ENCODE measurements around the gene DTNB. TPM values are rescaled to one million over a fixed set of nuclear protein-coding genes. Genes with fewer than 3 reads are reported as not detected.
"Not testable (repeated sequence)": the region's sequence is repeated elsewhere in the genome, so short reads cannot be mapped to it uniquely, and the experiment has no call there.

Gene DTNB
- total and polyA plus RNA-seq, 2 donors (not counting 3 experiments of a cell fraction or from before 2014, with no cell fraction given): 11.5 to 17.0 TPM

- POLR2A ChIA-PET: interaction anchor here (0.6 kb wide), 1 partner anchor 107 kb away, joined by 5 read pairs; no protein-coding TSS in a partner anchor
- no TSS peak for BruUV-seq (replicated peaks)
- dilution Hi-C loops (cut with MboI; ENCODE audit: extremely low pct_ligation_motif_present, low sequenced_read_pairs): no loop called here
- FAIRE-seq (no peak), DNase-seq (ENCODE audit: low read depth, low spot score) (no peak)
- H3K9me1 ChIP-seq (replicated peaks; ENCODE audit: control insufficient read depth, extremely low read depth, insufficient read depth, low read length): no peaks in the 10 kb centered on the region
- no peak overlapping the region for H2AFZ ChIP-seq (ENCODE audit: low read depth, low read length)
- no peaks in the 10 kb centered on the region for H3K79me2 ChIP-seq (ENCODE audit: control insufficient read depth, insufficient read depth, low read length)
- CTCF ChIA-PET: interaction anchor here (0.9 to 1.8 kb wide), 3 partner anchors 9 to 40 kb away, joined by 3 to 4 read pairs (median 4); no protein-coding TSS in a partner anchor
- H4K20me1 ChIP-seq (replicated peaks; ENCODE audit: control insufficient read depth, extremely low read depth, insufficient read depth, low read length): no peaks in the 10 kb centered on the region
- H3K36me3 ChIP-seq (ENCODE audit: control insufficient read depth in 2 of 2, extremely low read depth in 1 of 2, insufficient read depth in 2 of 2, low read length in 2 of 2): no peaks in the 10 kb centered on the region
- H3K9me3 ChIP-seq (replicated peaks; ENCODE audit: control insufficient read depth, insufficient read depth, low read length): no peaks in the 10 kb centered on the region
- no peak overlapping the region for H3K4me2 ChIP-seq (ENCODE audit: insufficient read depth, low read length)
- TF ChIP-seq POLR2AphosphoS5 (IDR thresholded peaks at IDR 0.05; ENCODE audit: insufficient read depth, low read depth, low read length): no peak
- no peak overlapping the region for H3K27ac ChIP-seq (ENCODE audit: insufficient read depth, low read depth, low read length)
- H3K9ac ChIP-seq (replicated peaks; ENCODE audit: extremely low read depth, insufficient read depth, low read length): no peak overlapping the region
- intact Hi-C loops (cut with micrococcal nuclease): no loop called here
- no peak overlapping the region for H3K4me3 ChIP-seq (replicated peaks in 1 of 3; ENCODE audit: insufficient read depth in 1 of 3, low read depth in 1 of 3, low read length in 3 of 3)
- no peaks in the 10 kb centered on the region for H3K4me1 ChIP-seq (ENCODE audit: control insufficient read depth, extremely low read depth, insufficient read depth, low read length)
- no peaks in the 10 kb centered on the region for H3K27me3 ChIP-seq (ENCODE audit: control insufficient read depth in 2 of 2, insufficient read depth in 2 of 2, low read length in 2 of 2)
These were observed 121.1 kb downstream of the DTNB start for GRCh38 chr2:25552318-25552717.

- no peaks in the 10 kb centered on the region for H3K4me1 ChIP-seq (ENCODE audit: control insufficient read depth, extremely low read depth, insufficient read depth, low read length)
- TF ChIP-seq MAX (IDR thresholded peaks at IDR 0.05; ENCODE audit: insufficient read depth, insufficient read length) (no peak), MYC (IDR thresholded peaks at IDR 0.05; ENCODE audit: low read depth, low read length) (no peak), GATA2 (IDR thresholded peaks at IDR 0.05; ENCODE audit: insufficient read depth, insufficient read length, low read depth, low read length) (no peak), JUN (IDR thresholded peaks at IDR 0.05; ENCODE audit: borderline replicate concordance, insufficient read depth, insufficient read length, low read depth) (no peak), POLR2AphosphoS5 (IDR thresholded peaks at IDR 0.05; ENCODE audit: insufficient read depth, low read depth, low read length) (no peak), FOS (IDR thresholded peaks at IDR 0.05; ENCODE audit: borderline replicate concordance, insufficient read depth, low read length) (no peak), EZH2 (IDR thresholded peaks at IDR 0.05; ENCODE audit: borderline replicate concordance, low read depth, low read length, severe bottlenecking) (no peak), POLR2A (IDR thresholded peaks at IDR 0.05; ENCODE audit: low read depth, low read length) (no peak), CTCF (IDR thresholded peaks at IDR 0.05; ENCODE audit: extremely low read depth in 1 of 2, insufficient read depth in 1 of 2, low read depth in 1 of 2, low read length in 2 of 2) (no peak)
- H2AFZ ChIP-seq (ENCODE audit: low read depth, low read length): no peak overlapping the region
- DNase-seq (ENCODE audit: low read depth, low spot score) (no peak), FAIRE-seq (no peak)
- H3K79me2 ChIP-seq (ENCODE audit: control insufficient read depth, insufficient read depth, low read length): no peaks in the 10 kb centered on the region
- ChIA-PET POLR2A (no interaction called here), CTCF (interaction anchor here (1.8 kb wide), 1 partner anchor 10 kb away, joined by 4 read pairs; no protein-coding TSS in a partner anchor)
- BruUV-seq (replicated peaks): no TSS peak
- no peaks in the 10 kb centered on the region for H3K9me1 ChIP-seq (replicated peaks; ENCODE audit: control insufficient read depth, extremely low read depth, insufficient read depth, low read length)
- H3K9ac ChIP-seq (replicated peaks; ENCODE audit: extremely low read depth, insufficient read depth, low read length): no peak overlapping the region
- H3K27me3 ChIP-seq (ENCODE audit: control insufficient read depth in 2 of 2, insufficient read depth in 2 of 2, low read length in 2 of 2): no peaks in the 10 kb centered on the region
- no peaks in the 10 kb centered on the region for H3K36me3 ChIP-seq (ENCODE audit: control insufficient read depth in 2 of 2, extremely low read depth in 1 of 2, insufficient read depth in 2 of 2, low read length in 2 of 2)
- no peaks in the 10 kb centered on the region for H4K20me1 ChIP-seq (replicated peaks; ENCODE audit: control insufficient read depth, extremely low read depth, insufficient read depth, low read length)
- intact Hi-C loops (cut with micrococcal nuclease) (no loop called here), dilution Hi-C loops (cut with MboI; ENCODE audit: extremely low pct_ligation_motif_present, low sequenced_read_pairs) (no loop called here)
- H3K27ac ChIP-seq (ENCODE audit: insufficient read depth, low read depth, low read length): no peak overlapping the region
- no peak overlapping the region for H3K4me2 ChIP-seq (ENCODE audit: insufficient read depth, low read length)
- no peak overlapping the region for H3K4me3 ChIP-seq (replicated peaks in 1 of 3; ENCODE audit: insufficient read depth in 1 of 3, low read depth in 1 of 3, low read length in 3 of 3)
- H3K9me3 ChIP-seq (replicated peaks; ENCODE audit: control insufficient read depth, insufficient read depth, low read length): no peaks in the 10 kb centered on the region
These were observed 122.1 kb downstream of the DTNB start for GRCh38 chr2:25551316-25551715.

GRCh38 chr2:25549571-25549970 lies 123.8 kb downstream of the DTNB start:
- H3K4me3 ChIP-seq (replicated peaks in 1 of 3; ENCODE audit: insufficient read depth in 1 of 3, low read depth in 1 of 3, low read length in 3 of 3); H3K79me2 ChIP-seq (ENCODE audit: control insufficient read depth, insufficient read depth, low read length); H3K9ac ChIP-seq (replicated peaks; ENCODE audit: extremely low read depth, insufficient read depth, low read length); H4K20me1 ChIP-seq (replicated peaks; ENCODE audit: control insufficient read depth, extremely low read depth, insufficient read depth, low read length); H3K4me1 ChIP-seq (ENCODE audit: control insufficient read depth, extremely low read depth, insufficient read depth, low read length); BruUV-seq (replicated peaks); H3K36me3 ChIP-seq (ENCODE audit: control insufficient read depth in 2 of 2, extremely low read depth in 1 of 2, insufficient read depth in 2 of 2, low read length in 2 of 2); H3K9me3 ChIP-seq (replicated peaks; ENCODE audit: control insufficient read depth, insufficient read depth, low read length); dilution Hi-C loops (cut with MboI; ENCODE audit: extremely low pct_ligation_motif_present, low sequenced_read_pairs); POLR2A ChIA-PET; H3K9me1 ChIP-seq (replicated peaks; ENCODE audit: control insufficient read depth, extremely low read depth, insufficient read depth, low read length); H3K4me2 ChIP-seq (ENCODE audit: insufficient read depth, low read length); H3K27ac ChIP-seq (ENCODE audit: insufficient read depth, low read depth, low read length); H2AFZ ChIP-seq (ENCODE audit: low read depth, low read length); FAIRE-seq; CTCF ChIA-PET; intact Hi-C loops (cut with micrococcal nuclease); DNase-seq (ENCODE audit: low read depth, low spot score); H3K27me3 ChIP-seq (ENCODE audit: control insufficient read depth in 2 of 2, insufficient read depth in 2 of 2, low read length in 2 of 2): not testable (repeated sequence)
